ENCODE data around the gene AP1M1. TPM values are rescaled to one million over a fixed set of nuclear protein-coding genes. Genes with fewer than 3 reads are reported as not detected.

AP1M1 gene
- total RNA-seq, 2 donors from 2014 or later: 35.0 to 51.6 TPM

GRCh38 chr19:16266586-16266942 lies 68.9 kb downstream of the AP1M1 start:
- WGBS, 2 experiments (ENCODE audit: insufficient coverage in 1 of 2, insufficient read length in 1 of 2): 86 to 96% methylated on average over 9 to 14 of the region's 14 CpGs
- peaks cover 3% of the 10 kb centered on the region for H3K27me3 Mint-ChIP-seq (ENCODE audit: insufficient read depth)
- no peaks in the 10 kb centered on the region for H3K9me3 ChIP-seq (ENCODE audit: control insufficient read depth, low read length)
- peak overlapping the region; percentile 81 for H3K27ac Mint-ChIP-seq
- no peak overlapping the region for H3K4me3 Mint-ChIP-seq
- H3K9me3 Mint-ChIP-seq: peaks cover 3% of the 10 kb centered on the region
- H3K4me1 ChIP-seq (ENCODE audit: control insufficient read depth, insufficient read depth, low read length): peaks cover 11% of the 10 kb centered on the region
- no peak overlapping the region for H3K9ac ChIP-seq (ENCODE audit: extremely low read depth, low read length, poor library complexity, severe bottlenecking)
- no peaks in the 10 kb centered on the region for H3K36me3 ChIP-seq (ENCODE audit: control insufficient read depth, insufficient read depth, low read length)
- H3K4me1 Mint-ChIP-seq: peaks cover 20% of the 10 kb centered on the region
- no peaks in the 10 kb centered on the region for H3K27me3 ChIP-seq (ENCODE audit: control insufficient read depth, insufficient read depth, low read length, poor library complexity, severe bottlenecking)
- no peaks in the 10 kb centered on the region for H3K36me3 Mint-ChIP-seq (ENCODE audit: low read depth)
- DNase-seq: no peak
- no peak overlapping the region for H3K27ac ChIP-seq (ENCODE audit: low read depth, low read length)
- no peak overlapping the region for H3K4me3 ChIP-seq (ENCODE audit: low read length)
- TF ChIP-seq, protein P1, sequence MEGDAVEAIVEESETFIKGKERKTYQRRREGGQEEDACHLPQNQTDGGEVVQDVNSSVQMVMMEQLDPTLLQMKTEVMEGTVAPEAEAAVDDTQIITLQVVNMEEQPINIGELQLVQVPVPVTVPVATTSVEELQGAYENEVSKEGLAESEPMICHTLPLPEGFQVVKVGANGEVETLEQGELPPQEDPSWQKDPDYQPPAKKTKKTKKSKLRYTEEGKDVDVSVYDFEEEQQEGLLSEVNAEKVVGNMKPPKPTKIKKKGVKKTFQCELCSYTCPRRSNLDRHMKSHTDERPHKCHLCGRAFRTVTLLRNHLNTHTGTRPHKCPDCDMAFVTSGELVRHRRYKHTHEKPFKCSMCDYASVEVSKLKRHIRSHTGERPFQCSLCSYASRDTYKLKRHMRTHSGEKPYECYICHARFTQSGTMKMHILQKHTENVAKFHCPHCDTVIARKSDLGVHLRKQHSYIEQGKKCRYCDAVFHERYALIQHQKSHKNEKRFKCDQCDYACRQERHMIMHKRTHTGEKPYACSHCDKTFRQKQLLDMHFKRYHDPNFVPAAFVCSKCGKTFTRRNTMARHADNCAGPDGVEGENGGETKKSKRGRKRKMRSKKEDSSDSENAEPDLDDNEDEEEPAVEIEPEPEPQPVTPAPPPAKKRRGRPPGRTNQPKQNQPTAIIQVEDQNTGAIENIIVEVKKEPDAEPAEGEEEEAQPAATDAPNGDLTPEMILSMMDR (conservative IDR thresholded peaks at IDR 0.05): no peak

GRCh38 chr19:16268676-16269319 lies 71.1 kb downstream of the AP1M1 start:
- H3K27ac Mint-ChIP-seq: no peak overlapping the region
- Histone ChIP-seq H3K4me1 (ENCODE audit: control insufficient read depth, insufficient read depth, low read length) (no peaks in the 10 kb centered on the region), H3K27me3 (ENCODE audit: control insufficient read depth, insufficient read depth, low read length, poor library complexity, severe bottlenecking) (no peaks in the 10 kb centered on the region), H3K4me3 (ENCODE audit: low read length) (no peak overlapping the region), H3K9me3 (ENCODE audit: control insufficient read depth, low read length) (no peaks in the 10 kb centered on the region), H3K9ac (ENCODE audit: extremely low read depth, low read length, poor library complexity, severe bottlenecking) (no peak overlapping the region), H3K36me3 (ENCODE audit: control insufficient read depth, insufficient read depth, low read length) (no peaks in the 10 kb centered on the region), H3K27ac (ENCODE audit: low read depth, low read length) (no peak overlapping the region)
- DNase-seq: no peak
- peaks cover 3% of the 10 kb centered on the region for H3K27me3 Mint-ChIP-seq (ENCODE audit: insufficient read depth)
- no peaks in the 10 kb centered on the region for H3K36me3 Mint-ChIP-seq (ENCODE audit: low read depth)
- peaks cover 8% of the 10 kb centered on the region for H3K4me1 Mint-ChIP-seq
- 84 to 92% methylated on average over 6 to 17 of the region's 17 CpGs for WGBS, 2 experiments (ENCODE audit: insufficient coverage in 1 of 2, insufficient read length in 1 of 2)
- H3K9me3 Mint-ChIP-seq: peaks cover 3% of the 10 kb centered on the region
- no peak overlapping the region for H3K4me3 Mint-ChIP-seq
- TF ChIP-seq, protein P1 (conservative IDR thresholded peaks at IDR 0.05): no peak

DNA sequence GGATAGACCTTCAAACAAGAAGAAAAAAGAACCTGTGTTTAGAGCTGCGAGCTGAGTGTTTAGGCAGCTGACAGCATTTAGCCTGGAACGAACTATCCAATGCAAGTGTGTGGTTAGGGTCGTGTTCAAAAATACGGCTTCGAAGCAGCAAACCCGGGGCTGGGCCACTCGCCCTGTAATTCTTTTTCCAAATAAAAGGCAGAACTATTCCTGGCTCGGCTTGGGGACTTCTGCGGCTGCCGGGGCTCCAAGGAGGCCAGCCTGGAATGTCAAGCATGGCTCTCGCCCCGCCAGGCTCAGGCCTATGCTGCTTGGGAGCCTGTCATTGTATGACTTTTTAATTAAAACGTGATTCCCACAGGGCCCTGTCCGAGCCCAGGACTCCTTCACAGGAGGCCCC lies 75.2 kb downstream of the AP1M1 start:
- no peaks in the 10 kb centered on the region for H3K36me3 ChIP-seq (ENCODE audit: control insufficient read depth, insufficient read depth, low read length)

More for the DNA sequence above, 75.2 kb downstream of the AP1M1 start:
- Histone ChIP-seq H3K27ac (ENCODE audit: low read depth, low read length) (peak overlapping the region; percentile 96), H3K27me3 (ENCODE audit: control insufficient read depth, insufficient read depth, low read length, poor library complexity, severe bottlenecking) (no peaks in the 10 kb centered on the region), H3K4me1 (ENCODE audit: control insufficient read depth, insufficient read depth, low read length) (no peaks in the 10 kb centered on the region), H3K9me3 (ENCODE audit: control insufficient read depth, low read length) (no peaks in the 10 kb centered on the region), H3K4me3 (ENCODE audit: low read length) (no peak overlapping the region), H3K9ac (ENCODE audit: extremely low read depth, low read length, poor library complexity, severe bottlenecking) (no peak overlapping the region)
- Mint-ChIP-seq H3K4me1 (no peaks in the 10 kb centered on the region), H3K4me3 (no peak overlapping the region), H3K36me3 (ENCODE audit: low read depth) (no peaks in the 10 kb centered on the region), H3K27ac (no peak overlapping the region), H3K27me3 (ENCODE audit: insufficient read depth) (no peaks in the 10 kb centered on the region), H3K9me3 (no peaks in the 10 kb centered on the region)
- TF ChIP-seq, protein P1 (conservative IDR thresholded peaks at IDR 0.05): no peak
- 62 to 81% methylated on average over 8 to 14 of the region's 14 CpGs for WGBS, 2 experiments (ENCODE audit: insufficient coverage in 1 of 2, insufficient read length in 1 of 2)
- DNase-seq: no peak

All from endodermal cell (in vitro differentiated cells).